ENCODE data around the gene DNAJC25.

The DNAJC25 gene

GRCh38 chr9:111627260-111627963 lies 3.7 kb upstream of the DNAJC25 start:
- Histone ChIP-seq H3K36me3 (replicated peaks; ENCODE audit: low read depth, low read length) (no peaks in the 10 kb centered on the region), H3K79me2 (ENCODE audit: low read length) (peaks cover 12% of the 10 kb centered on the region), H3K27ac (ENCODE audit: low read length) (no peak overlapping the region), H3K4me1 (ENCODE audit: low read length) (peaks cover 6% of the 10 kb centered on the region), H3K4me3 (ENCODE audit: low read length) (no peak overlapping the region), H3K4me2 (ENCODE audit: low read length) (no peak overlapping the region), H3K9ac (ENCODE audit: low read length) (no peak overlapping the region), H3K27me3 (ENCODE audit: low read depth, low read length) (no peaks in the 10 kb centered on the region), H4K20me1 (ENCODE audit: insufficient read depth, low read length) (peaks cover 4% of the 10 kb centered on the region; the same call in 1 of the 2 replicates), H2AFZ (ENCODE audit: low read depth, low read length) (no peak overlapping the region), H3K9me3 (ENCODE audit: insufficient read depth, low read length) (no peaks in the 10 kb centered on the region)
- TF ChIP-seq EZH2phosphoT487 (IDR thresholded peaks at IDR 0.05; ENCODE audit: low read depth): no peak
- TF ChIP-seq CTCF (IDR thresholded peaks at IDR 0.05; ENCODE audit: low read depth, low read length): no peak

GRCh38 chr9:111628411-111628810 lies 2.7 kb upstream of the DNAJC25 start:
- H3K79me2 ChIP-seq (ENCODE audit: low read length): peaks cover 22% of the 10 kb centered on the region
- no peak overlapping the region for H2AFZ ChIP-seq (ENCODE audit: low read depth, low read length)
- no peak for TF ChIP-seq EZH2phosphoT487 (IDR thresholded peaks at IDR 0.05; ENCODE audit: low read depth)
- no peak for TF ChIP-seq CTCF (IDR thresholded peaks at IDR 0.05; ENCODE audit: low read depth, low read length)
- H3K36me3 ChIP-seq (replicated peaks; ENCODE audit: low read depth, low read length): no peaks in the 10 kb centered on the region
- no peaks in the 10 kb centered on the region for H3K9me3 ChIP-seq (ENCODE audit: insufficient read depth, low read length)
- no peak overlapping the region for H3K9ac ChIP-seq (ENCODE audit: low read length)
- H3K4me2 ChIP-seq (ENCODE audit: low read length): no peak overlapping the region
- no peaks in the 10 kb centered on the region for H3K27me3 ChIP-seq (ENCODE audit: low read depth, low read length)
- H3K27ac ChIP-seq (ENCODE audit: low read length): no peak overlapping the region
- peaks cover 12% of the 10 kb centered on the region for H4K20me1 ChIP-seq (ENCODE audit: insufficient read depth, low read length)
- peaks cover 11% of the 10 kb centered on the region for H3K4me1 ChIP-seq (ENCODE audit: low read length)
- no peak overlapping the region for H3K4me3 ChIP-seq (ENCODE audit: low read length)

- H3K27me3 ChIP-seq (ENCODE audit: low read depth, low read length): no peaks in the 10 kb centered on the region
- H3K79me2 ChIP-seq (ENCODE audit: low read length): peaks cover 42% of the 10 kb centered on the region
- peak overlapping the region; percentile 57 for H3K9ac ChIP-seq (ENCODE audit: low read length)
- peak overlapping the region; percentile 94 for H3K4me3 ChIP-seq (ENCODE audit: low read length)
- H3K36me3 ChIP-seq (replicated peaks; ENCODE audit: low read depth, low read length): peaks cover 6% of the 10 kb centered on the region
- peak overlapping the region; percentile 33 for H3K27ac ChIP-seq (ENCODE audit: low read length)
- peak overlapping the region; percentile 72 for H3K4me2 ChIP-seq (ENCODE audit: low read length)
- peaks cover 29% of the 10 kb centered on the region for H4K20me1 ChIP-seq (ENCODE audit: insufficient read depth, low read length)
- no peaks in the 10 kb centered on the region for H3K9me3 ChIP-seq (ENCODE audit: insufficient read depth, low read length)
- TF ChIP-seq CTCF (IDR thresholded peaks at IDR 0.05; ENCODE audit: low read depth, low read length) (no peak), EZH2phosphoT487 (IDR thresholded peaks at IDR 0.05; ENCODE audit: low read depth) (no peak)
- peaks cover 11% of the 10 kb centered on the region for H3K4me1 ChIP-seq (ENCODE audit: low read length)
- peak overlapping the region; percentile 85 for H2AFZ ChIP-seq (ENCODE audit: low read depth, low read length)
These were observed 761 bp upstream of the DNAJC25 start for GRCh38 chr9:111630182-111630963.

GRCh38 chr9:111630964-111631213 lies 245 bp upstream of the DNAJC25 start:
- TF ChIP-seq CTCF (IDR thresholded peaks at IDR 0.05; ENCODE audit: low read depth, low read length) (no peak), EZH2phosphoT487 (IDR thresholded peaks at IDR 0.05; ENCODE audit: low read depth) (no peak)
- Histone ChIP-seq H3K79me2 (ENCODE audit: low read length) (peaks cover 47% of the 10 kb centered on the region), H3K9ac (ENCODE audit: low read length) (peak overlapping the region; percentile 57), H4K20me1 (ENCODE audit: insufficient read depth, low read length) (peaks cover 34% of the 10 kb centered on the region), H3K4me3 (ENCODE audit: low read length) (peak overlapping the region; percentile 94), H3K27me3 (ENCODE audit: low read depth, low read length) (no peaks in the 10 kb centered on the region), H3K36me3 (replicated peaks; ENCODE audit: low read depth, low read length) (peaks cover 6% of the 10 kb centered on the region), H3K4me1 (ENCODE audit: low read length) (peaks cover 11% of the 10 kb centered on the region), H3K4me2 (ENCODE audit: low read length) (peak overlapping the region; percentile 72), H2AFZ (ENCODE audit: low read depth, low read length) (peak overlapping the region; percentile 85), H3K27ac (ENCODE audit: low read length) (peak overlapping the region; percentile 33), H3K9me3 (ENCODE audit: insufficient read depth, low read length) (no peaks in the 10 kb centered on the region)
